GM19240 (cell line): ENCODE data around the gene FBXO46.
"Not testable (repeated sequence)": the region's sequence is repeated elsewhere in the genome, so short reads cannot be mapped to it uniquely, and the experiment has no call there.

ENCODE experiments used
- DNase-seq: peaks from one replicate; pipeline ENCODE4 v3.0.0; 2011; ENCODE audit warnings: low spot score; ENCODE audit not compliant: insufficient read length

FBXO46 gene

GRCh38 chr19:45685045-45685444, 45.7 kb downstream of the FBXO46 start:
- DNase-seq, result not testable (repeated sequence)

- no peak for DNase-seq
Observed at GRCh38 chr19:45682908-45683307, 47.8 kb downstream of the FBXO46 start.

- DNase-seq, result no peak
Observed at GRCh38 chr19:45682117-45682516, 48.6 kb downstream of the FBXO46 start.

GRCh38 chr19:45681391-45682015, 49.2 kb downstream of the FBXO46 start:
- DNase-seq, result peak; percentile 70

- peak; percentile 71 for DNase-seq
Observed at GRCh38 chr19:45677351-45678230, 53.1 kb downstream of the FBXO46 start.

- DNase-seq, result no peak
Observed at GRCh38 chr19:45676851-45677263, 53.8 kb downstream of the FBXO46 start.

GRCh38 chr19:45674946-45675345, 55.8 kb downstream of the FBXO46 start:
- no peak for DNase-seq

- DNase-seq, result peak; percentile 77
Observed at GRCh38 chr19:45670670-45671453, 59.8 kb downstream of the FBXO46 start.

- DNase-seq, result peak; percentile 22
Observed at GRCh38 chr19:45668342-45668871, 62.3 kb downstream of the FBXO46 start.

- DNase-seq, result peak; percentile 83
Observed at GRCh38 chr19:45667620-45668341, 62.9 kb downstream of the FBXO46 start, which contains the start of gene GIPR. Gene GIPR (plus strand): TSS chr19:45668221. CDS start chr19:45669521, 1,300 bp downstream.

GRCh38 chr19:45664575-45664974, 66.1 kb downstream of the FBXO46 start:
- DNase-seq, result no peak

- DNase-seq, result no peak
Observed at GRCh38 chr19:45663800-45664199, 66.9 kb downstream of the FBXO46 start.

GRCh38 chr19:45660636-45661035, 70.1 kb downstream of the FBXO46 start:
- no peak for DNase-seq
